GM12891 (cell line): ENCODE measurements around the gene ITM2C.
A peak's percentile ranks its signal among the peaks of the same experiment; 100 is the strongest.

Experiments used
- DNase-seq: peaks from one replicate; pipeline ENCODE4 v3.0.0; 2011; ENCODE audit warnings: low spot score; ENCODE audit not compliant: insufficient read length
- FAIRE-seq: peaks from 2 replicates; lab custom pipeline; 2011; peaks lifted over from hg19 to GRCh38; lab: Jason Lieb, UNC
- PAX5 ChIP-seq: IDR thresholded peaks from 2 replicates; pipeline ENCODE4 v1.6.1; 2011; ENCODE audit warnings: low read length, moderate library complexity, mild to moderate bottlenecking; ENCODE audit not compliant: insufficient read depth, severe bottlenecking
- POLR2A ChIP-seq: IDR thresholded peaks from 2 replicates; pipeline ENCODE4 v1.6.1; 2011; ENCODE audit warnings: low read depth, low read length, control low read depth
- POLR2AphosphoS5 ChIP-seq: IDR thresholded peaks from 2 replicates; pipeline ENCODE4 v1.6.1; 2011; ENCODE audit warnings: low read depth, low read length, control low read depth
- POU2F2 ChIP-seq: IDR thresholded peaks from 2 replicates; pipeline ENCODE4 v1.6.1; 2011; ENCODE audit warnings: low read depth, mild to moderate bottlenecking, control low read depth, low read length, moderate library complexity
- SPI1 ChIP-seq: IDR thresholded peaks from 2 replicates; pipeline ENCODE4 v1.6.1; 2011; ENCODE audit warnings: low read depth, low read length, control low read depth
- TAF1 ChIP-seq: IDR thresholded peaks from 2 replicates; pipeline ENCODE4 v1.6.1; 2011; ENCODE audit warnings: low read depth, low read length, control low read depth

Gene ITM2C

GRCh38 chr2:230906471-230907230, 41.9 kb downstream of the ITM2C start:
- FAIRE-seq (no peak), DNase-seq (no peak)
- TF ChIP-seq POLR2A (0 out of 2 replicates have a peak, but pooled peaks have one; percentile 4), POU2F2 (no peak), POLR2AphosphoS5 (no peak)

- no peak for DNase-seq
- no peak for FAIRE-seq
- TF ChIP-seq SPI1 (no peak), PAX5 (no peak), POLR2A (no peak), POLR2AphosphoS5 (no peak), TAF1 (no peak), POU2F2 (no peak)
Measured at GRCh38 chr2:230907361-230908091, 42.8 kb downstream of the ITM2C start.

GRCh38 chr2:230908092-230908594, 43.4 kb downstream of the ITM2C start:
- TF ChIP-seq POU2F2 (no peak), POLR2AphosphoS5 (0 out of 2 replicates have a peak, but pooled peaks have one; percentile 20)
- FAIRE-seq, result no peak
- no peak for DNase-seq

GRCh38 chr2:230908595-230909191, 44.0 kb downstream of the ITM2C start:
- no peak for FAIRE-seq
- DNase-seq, result no peak

GRCh38 chr2:230909841-230910545, 45.3 kb downstream of the ITM2C start:
- DNase-seq (no peak), FAIRE-seq (no peak)
- TF ChIP-seq PAX5 (no peak), POLR2A (no peak), SPI1 (no peak), POU2F2 (no peak), POLR2AphosphoS5 (no peak), TAF1 (no peak)

More at GRCh38 chr2:230908595-230909191, 44.0 kb downstream of the ITM2C start:
- no peak for TF ChIP-seq SPI1
- 0 out of 2 replicates have a peak, but pooled peaks have one; percentile 13 for TF ChIP-seq POLR2AphosphoS5
- TF ChIP-seq PAX5, result peak; percentile 50
- TF ChIP-seq POU2F2, result no peak
- no peak for TF ChIP-seq POLR2A
- no peak for TF ChIP-seq TAF1

GRCh38 chr2:230910546-230911177, 45.9 kb downstream of the ITM2C start:
- DNase-seq (no peak), FAIRE-seq (peak; percentile 20)
- TF ChIP-seq PAX5 (no peak), POLR2A (no peak), POLR2AphosphoS5 (no peak), POU2F2 (no peak), TAF1 (no peak), SPI1 (no peak)

- FAIRE-seq, result peak; percentile 9
- no peak for TF ChIP-seq POLR2AphosphoS5
- no peak for TF ChIP-seq SPI1
- TF ChIP-seq POLR2A, result no peak
- TF ChIP-seq POU2F2, result no peak
- no peak for TF ChIP-seq TAF1
- TF ChIP-seq PAX5, result no peak
- no peak for DNase-seq
Measured at GRCh38 chr2:230912046-230912445, 47.3 kb downstream of the ITM2C start.

- FAIRE-seq (no peak), DNase-seq (no peak)
- no peak for TF ChIP-seq POU2F2
- no peak for TF ChIP-seq TAF1
- no peak for TF ChIP-seq POLR2AphosphoS5
- no peak for TF ChIP-seq PAX5
- no peak for TF ChIP-seq SPI1
- TF ChIP-seq POLR2A, result no peak
Measured at GRCh38 chr2:230912724-230913123, 48.0 kb downstream of the ITM2C start.
